A549 (cell line): ENCODE data around the gene ELF3. TPM values are rescaled to one million over a fixed set of nuclear protein-coding genes. Genes with fewer than 3 reads are reported as not detected.

ENCODE experiments used
- ATAC-seq, 2 experiments: fragments of 200-7000 bp in 1 of 2; fragments of >200 bp in 1 of 2; cut with Nextera tagmentation in 1 of 2; cut with Tn5 transposase in 1 of 2; 3 replicates each; pipeline versions ENCODE4 v1.8.0 to v1.9.1; 2018 to 2020; ENCODE audit warnings: mild to moderate bottlenecking in 1 of 2, moderate library complexity in 1 of 2
- CTCF ChIA-PET: fragments of 300-600 bp; sonication (Branson Sonifier 250); formaldehyde crosslinking; extraction: SDS; loops from one replicate; lab custom pipeline; 2021; ENCODE audit warnings: antibody characterized with exemption, inconsistent platforms; lab: Yijun Ruan, JAX
- POLR2A ChIA-PET: fragments of 350-600 bp; formaldehyde crosslinking; extraction: SDS; loops from one replicate; lab custom pipeline; 2021; ENCODE audit warnings: antibody characterized with exemption, inconsistent platforms; lab: Yijun Ruan, JAX
- DNase-seq, 2 experiments: peaks; one replicate each; pipeline versions ENCODE4 v3.0.0 to v3.0.0-alpha.2; 2011 to 2016; ENCODE audit warnings: low read depth in 1 of 2, low spot score in 1 of 2
- FAIRE-seq: peaks from 2 replicates; lab custom pipeline; 2011; peaks lifted over from hg19 to GRCh38; lab: Jason Lieb, UNC
- H3K27ac ChIP-seq, 2 experiments: fragments of >200 bp; sonication (Bioruptor Twin); formaldehyde crosslinking; 3 replicates each; pipeline ENCODE4 v1.5.1; 2016 to 2017
- H3K4me1 ChIP-seq: fragments of >200 bp; sonication (Bioruptor Twin); formaldehyde crosslinking; 3 replicates; pipeline ENCODE4 v1.6.1; 2016
- H3K4me2 ChIP-seq: fragments of >200 bp; sonication (Bioruptor Twin); formaldehyde crosslinking; 3 replicates; pipeline ENCODE4 v1.6.1; 2016
- H3K4me3 ChIP-seq: fragments of >200 bp; sonication (Bioruptor Twin); formaldehyde crosslinking; 3 replicates; pipeline ENCODE4 v1.5.1; 2016
- H3K9me3 ChIP-seq: fragments of >200 bp; sonication (Bioruptor Twin); formaldehyde crosslinking; 3 replicates; pipeline ENCODE4 v1.6.1; 2016
- CBX8 ChIP-seq: fragments of 200-600 bp; sonication (generic); IDR thresholded peaks from 2 replicates; pipeline ENCODE4 v1.6.1; 2016
- CHD2 ChIP-seq: fragments of 150-350 bp; IDR thresholded peaks from 2 replicates; pipeline ENCODE4 v1.6.1; 2014; ENCODE audit warnings: low read length; ENCODE audit not compliant: partially characterized antibody
- EP300 ChIP-seq, 2 experiments: fragments of >200 bp; sonication (Bioruptor Twin); formaldehyde crosslinking; IDR thresholded peaks; 2 replicates in 1 of 2; 3 replicates in 1 of 2; pipeline ENCODE4 v1.6.1; 2016 to 2017
- FOSL2 ChIP-seq, 2 experiments: fragments of 450-650 bp in 1 of 2; fragments of >200 bp in 1 of 2; sonication (Bioruptor Twin) in 1 of 2; formaldehyde crosslinking; IDR thresholded peaks; 2 replicates each; pipeline versions ENCODE4 v1.5.0 to v1.6.1; 2016 to 2020; ENCODE audit warnings: mild to moderate bottlenecking in 1 of 2, moderate library complexity in 1 of 2
- FOXS1 ChIP-seq: fragments of 250-450 bp; sonication (Bioruptor Pico); IDR thresholded peaks from 2 replicates; pipeline ENCODE4 v1.5.0; 2020; ENCODE audit warnings: mild to moderate bottlenecking, moderate library complexity
- HDAC2 ChIP-seq: fragments of 200-600 bp; sonication (generic); IDR thresholded peaks from 2 replicates; pipeline ENCODE4 v1.6.1; 2016
- HOXB13 ChIP-seq: fragments of 250-450 bp; sonication (Bioruptor Pico); IDR thresholded peaks from 2 replicates; pipeline ENCODE4 v1.5.0; 2020; ENCODE audit warnings: low read depth, mild to moderate bottlenecking, moderate library complexity
- JUNB ChIP-seq: fragments of >200 bp; sonication (Bioruptor Twin); formaldehyde crosslinking; IDR thresholded peaks from 2 replicates; pipeline ENCODE4 v1.6.1; 2016
- MAFK ChIP-seq: fragments of 450-650 bp; IDR thresholded peaks from 2 replicates; pipeline ENCODE4 v1.6.1; 2014; ENCODE audit not compliant: partially characterized antibody
- MAZ ChIP-seq: fragments of 150-350 bp; IDR thresholded peaks from 2 replicates; pipeline ENCODE4 v1.6.1; 2014; ENCODE audit warnings: antibody characterized with exemption, low read depth, low read length, borderline replicate concordance
- NR3C1 ChIP-seq: fragments of >200 bp; sonication (Bioruptor Twin); formaldehyde crosslinking; IDR thresholded peaks from 3 replicates; pipeline ENCODE4 v1.6.1; 2017
- POLR2AphosphoS2 ChIP-seq: conservative IDR thresholded peaks from 2 replicates; pipeline ENCODE4 v1.6.1; 2012; ENCODE audit warnings: low read length, improper control_type of control experiment, inconsistent platforms
- RARB ChIP-seq: fragments of 250-450 bp; sonication (Bioruptor Pico); IDR thresholded peaks from 2 replicates; pipeline ENCODE4 v1.8.0; 2021; ENCODE audit warnings: mild to moderate bottlenecking, moderate library complexity
- RFX5 ChIP-seq: fragments of 450-650 bp; IDR thresholded peaks from 2 replicates; pipeline ENCODE4 v1.7.1; 2014; ENCODE audit warnings: antibody characterized with exemption, mild to moderate bottlenecking, moderate library complexity
- RNF2 ChIP-seq: fragments of 200-600 bp; sonication (generic); IDR thresholded peaks from 2 replicates; pipeline ENCODE4 v1.6.1; 2016; ENCODE audit warnings: low read depth, mild to moderate bottlenecking, antibody characterized with exemption, moderate library complexity, borderline replicate concordance
- TP53 ChIP-seq: fragments of 250-450 bp; sonication (Bioruptor Pico); IDR thresholded peaks from 2 replicates; pipeline ENCODE4 v1.5.0; 2021; ENCODE audit warnings: mild to moderate bottlenecking, moderate library complexity
- ZC3H11A ChIP-seq: fragments of 450-650 bp; IDR thresholded peaks from 2 replicates; pipeline ENCODE4 v1.6.1; 2014; ENCODE audit warnings: antibody characterized with exemption, mild to moderate bottlenecking
- ZNF302 ChIP-seq: fragments of 250-450 bp; sonication (Bioruptor Pico); IDR thresholded peaks from 2 replicates; pipeline ENCODE4 v1.9.0; 2021; ENCODE audit warnings: inconsistent platforms, mild to moderate bottlenecking, moderate library complexity
- ZSCAN20 ChIP-seq: fragments of 250-450 bp; sonication (Bioruptor Pico); IDR thresholded peaks from 2 replicates; pipeline ENCODE4 v1.8.0; 2022; ENCODE audit warnings: mild to moderate bottlenecking, moderate library complexity
- WGBS: methylation state at CpG from one replicate; pipeline ENCODE4 v1.1.6; 2017; ENCODE audit errors: missing lambda C conversion rate; 5-methylcytosine and 5-hydroxymethylcytosine counted together
- polyA plus RNA-seq, 4 experiments: library from polyadenylated mRNA; depleted of rRNA in 3 of 4; stranded (reverse); fragments of >200 nt; fragmentation: RNase III in 1 of 4; extraction: RNeasy Plus Mini Kit Qiagen cat#74134 plus additional on column Dnase treatment in 1 of 4; gene quantifications; 2 replicates in 3 of 4; 3 replicates in 1 of 4; pipeline ENCODE4 v1.2.3, GENCODE V29; 2011 to 2017
- TF ChIP-seq, protein P1 (sequence below): IDR thresholded peaks from 2 replicates; pipeline ENCODE4 v1.6.1; 2012
- TF ChIP-seq, protein P2 (sequence below): IDR thresholded peaks from 2 replicates; pipeline ENCODE4 v1.6.1; 2012; ENCODE audit warnings: low read depth, borderline replicate concordance
- TF ChIP-seq, protein P3 (sequence below): fragments of >200 bp; sonication (Bioruptor Twin); formaldehyde crosslinking; IDR thresholded peaks from 3 replicates; pipeline ENCODE4 v1.6.1; 2016
- TF ChIP-seq, protein P4 (sequence below): fragments of 250-450 bp; sonication (Bioruptor Pico); IDR thresholded peaks from 2 replicates; pipeline ENCODE4 v1.5.0; 2020; ENCODE audit warnings: low read depth, mild to moderate bottlenecking, moderate library complexity
- TF ChIP-seq, protein P5 (sequence below): IDR thresholded peaks from 2 replicates; pipeline ENCODE4 v1.6.1; 2012

The ELF3 gene
- polyA plus RNA-seq, 2 of the 4 experiments (the other 2 are of a cell fraction) = 180 to 334 TPM

DNA sequence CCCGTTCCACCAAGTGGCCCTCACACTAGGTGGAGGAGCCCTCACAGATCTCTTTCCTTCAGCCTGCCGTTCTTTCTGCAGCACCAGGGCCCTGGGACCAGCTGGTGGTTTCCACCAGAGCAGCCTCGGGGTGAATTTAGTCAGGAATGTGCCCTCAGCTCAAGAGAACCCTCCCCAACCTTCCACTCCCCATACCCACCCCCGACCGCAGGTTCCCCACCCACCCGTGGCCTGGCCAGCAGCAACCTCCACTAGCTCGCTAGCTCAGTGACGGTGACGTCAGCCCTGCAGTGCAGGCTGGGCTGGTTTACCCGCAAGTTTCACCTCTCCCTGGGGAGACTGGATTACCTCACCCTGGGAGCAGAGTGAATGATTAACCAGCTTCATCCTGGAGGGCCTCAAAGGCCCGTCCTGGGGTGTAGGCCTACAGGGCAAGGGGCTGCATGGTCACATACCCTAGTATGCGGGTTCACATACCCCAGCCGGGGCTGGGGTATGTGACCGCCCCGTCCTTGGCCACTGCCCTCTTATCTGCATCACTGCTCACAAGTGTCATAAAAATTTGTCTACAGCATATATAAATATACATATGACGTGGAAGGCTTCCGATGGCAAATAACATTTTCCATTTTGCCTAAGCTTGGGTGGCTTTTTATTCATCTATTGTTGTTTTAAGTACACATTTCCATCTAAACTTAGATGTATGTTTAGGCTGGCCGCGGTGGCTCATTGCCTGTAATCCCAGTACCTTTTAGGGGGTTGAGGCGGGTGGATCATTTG lies 24.5 kb downstream of the ELF3 start (continued):
- TF ChIP-seq FOXS1 (CRISPR knock-in tag) (peak; percentile 83), RARB (CRISPR knock-in tag) (peak; percentile 97), FOSL2 (IDR thresholded peaks at IDR 0.05) (peak; percentile 80), FOSL2 (CRISPR knock-in tag; IDR thresholded peaks at IDR 0.05) (peak; percentile 91), MAZ (peak; percentile 47; the same call in 1 of the 2 replicates), EP300 (IDR thresholded peaks at IDR 0.05) (peak; percentile 96 to 98)

DNA sequence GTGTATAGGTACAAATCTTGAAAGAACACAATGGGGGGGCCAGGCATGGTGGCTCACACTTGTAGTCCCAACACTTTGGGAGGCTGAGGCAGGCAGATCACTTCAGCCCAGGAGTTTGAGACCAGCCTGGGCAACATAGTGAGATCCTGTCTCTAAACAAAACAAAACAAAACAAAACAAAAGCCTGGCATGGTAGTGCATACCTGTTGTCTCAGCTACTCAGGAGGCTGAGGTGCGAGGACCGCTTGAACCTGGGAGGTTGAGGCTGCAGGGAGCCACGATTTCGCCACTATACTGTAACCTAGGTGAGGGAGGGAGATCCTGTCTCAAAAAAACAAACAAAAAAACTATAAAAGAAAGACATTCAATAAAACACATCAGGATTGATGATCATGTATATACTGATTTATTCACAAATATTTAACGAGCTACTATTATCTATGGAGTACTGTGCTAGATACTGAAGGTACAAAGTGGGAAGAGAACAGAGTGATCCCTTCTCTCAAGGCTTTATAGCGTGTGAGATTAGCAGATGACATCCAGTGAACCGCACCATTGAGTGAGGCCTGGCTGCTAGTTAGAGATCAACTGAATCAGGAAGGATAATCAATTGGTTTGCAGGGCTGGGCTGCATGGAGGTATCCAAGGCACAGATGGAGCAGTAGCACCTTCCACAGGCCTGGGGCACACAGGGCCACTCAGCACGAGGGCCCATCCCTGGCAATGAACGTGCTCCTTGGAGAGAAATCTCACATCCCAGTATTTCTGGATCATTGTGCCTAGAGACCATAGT lies 26.4 kb downstream of the ELF3 start:
- no peak for DNase-seq
- no peak for FAIRE-seq
- Histone ChIP-seq H3K4me2 (no peak overlapping the region), H3K27ac (peak overlapping the region; percentile 97 to 99), H3K4me1 (peaks cover 42% of the 10 kb centered on the region), H3K9me3 (no peaks in the 10 kb centered on the region), H3K4me3 (no peak overlapping the region)
- TF ChIP-seq ZC3H11A (no peak), TP53 (CRISPR knock-in tag) (no peak), ZNF302 (no peak), NR3C1 (no peak), HOXB13 (CRISPR knock-in tag) (no peak), JUNB (no peak), RARB (CRISPR knock-in tag) (no peak), FOXS1 (CRISPR knock-in tag) (peak; percentile 59; the same call in 1 of the 2 replicates), CHD2 (no peak), CBX8 (no peak), ZSCAN20 (0 out of 2 replicates have a peak, but pooled peaks have one; percentile 4)
- TF ChIP-seq, protein P1, sequence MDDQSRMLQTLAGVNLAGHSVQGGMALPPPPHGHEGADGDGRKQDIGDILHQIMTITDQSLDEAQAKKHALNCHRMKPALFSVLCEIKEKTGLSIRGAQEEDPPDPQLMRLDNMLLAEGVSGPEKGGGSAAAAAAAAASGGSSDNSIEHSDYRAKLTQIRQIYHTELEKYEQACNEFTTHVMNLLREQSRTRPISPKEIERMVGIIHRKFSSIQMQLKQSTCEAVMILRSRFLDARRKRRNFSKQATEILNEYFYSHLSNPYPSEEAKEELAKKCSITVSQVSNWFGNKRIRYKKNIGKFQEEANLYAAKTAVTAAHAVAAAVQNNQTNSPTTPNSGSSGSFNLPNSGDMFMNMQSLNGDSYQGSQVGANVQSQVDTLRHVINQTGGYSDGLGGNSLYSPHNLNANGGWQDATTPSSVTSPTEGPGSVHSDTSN = no peak
- no peak for ATAC-seq
- 94% methylated on average over 9 of the region's 9 CpGs for WGBS
- ChIA-PET POLR2A (interaction anchor here (0.6 to 4.1 kb wide), 3 partner anchors 12 to 305 kb away, joined by 4 to 147 read pairs (median 8); partner anchors contain the start of gene ELF3), CTCF (interaction anchor here (0.6 to 3.0 kb wide), 5 partner anchors 20 to 74 kb away, joined by 3 to 8 read pairs (median 3); partner anchors contain the start of gene ELF3)

DNA sequence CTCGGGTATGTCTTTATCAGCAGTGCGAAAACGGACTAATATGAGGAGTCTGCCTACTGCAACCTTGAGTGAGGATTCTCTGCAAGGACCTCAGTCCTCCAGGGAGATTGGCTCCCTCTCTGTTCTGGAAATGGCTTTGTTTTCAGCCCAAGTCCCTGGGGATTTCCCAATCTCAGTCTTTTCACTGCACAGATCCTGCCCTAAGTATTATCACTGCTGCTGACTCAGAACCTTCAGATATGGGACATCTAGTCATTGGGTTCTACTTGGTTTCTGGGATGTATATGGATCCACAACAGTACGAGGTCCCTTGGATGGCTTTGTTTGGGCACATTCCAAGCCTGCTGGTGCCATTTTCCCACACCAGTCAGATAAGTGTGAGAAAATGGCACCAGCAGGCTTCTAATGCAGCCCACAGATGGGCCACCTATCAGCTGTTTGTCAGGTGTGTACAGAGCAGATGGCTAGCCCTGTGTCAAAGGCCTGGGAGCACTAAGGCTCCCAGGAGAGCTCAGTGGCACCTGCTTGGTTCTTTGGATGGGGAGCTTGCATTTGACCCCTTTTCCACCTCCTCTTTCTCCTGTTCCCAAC lies 27.4 kb downstream of the ELF3 start:
- TF ChIP-seq CHD2 (no peak), FOSL2 (IDR thresholded peaks at IDR 0.05) (no peak), FOSL2 (CRISPR knock-in tag; IDR thresholded peaks at IDR 0.05) (peak; percentile 39), HOXB13 (CRISPR knock-in tag) (0 out of 2 replicates have a peak, but pooled peaks have one; percentile 27)
- no peak for FAIRE-seq
- WGBS = 81% methylated on average over 4 of the region's 4 CpGs
- Histone ChIP-seq H3K4me2 (no peak overlapping the region), H3K27ac (peak overlapping the region; percentile 97 to 99), H3K4me1 (peaks cover 48% of the 10 kb centered on the region), H3K4me3 (no peak overlapping the region), H3K9me3 (no peaks in the 10 kb centered on the region)
- no peak for ATAC-seq
- CTCF ChIA-PET = interaction anchor here (1.1 to 1.8 kb wide), 4 partner anchors 20 to 71 kb away, joined by 3 to 5 read pairs (median 4); partner anchors contain the start of gene ELF3
- POLR2A ChIA-PET = no interaction called here
- DNase-seq = peak in 1 of 2 experiments; percentile 59

DNA sequence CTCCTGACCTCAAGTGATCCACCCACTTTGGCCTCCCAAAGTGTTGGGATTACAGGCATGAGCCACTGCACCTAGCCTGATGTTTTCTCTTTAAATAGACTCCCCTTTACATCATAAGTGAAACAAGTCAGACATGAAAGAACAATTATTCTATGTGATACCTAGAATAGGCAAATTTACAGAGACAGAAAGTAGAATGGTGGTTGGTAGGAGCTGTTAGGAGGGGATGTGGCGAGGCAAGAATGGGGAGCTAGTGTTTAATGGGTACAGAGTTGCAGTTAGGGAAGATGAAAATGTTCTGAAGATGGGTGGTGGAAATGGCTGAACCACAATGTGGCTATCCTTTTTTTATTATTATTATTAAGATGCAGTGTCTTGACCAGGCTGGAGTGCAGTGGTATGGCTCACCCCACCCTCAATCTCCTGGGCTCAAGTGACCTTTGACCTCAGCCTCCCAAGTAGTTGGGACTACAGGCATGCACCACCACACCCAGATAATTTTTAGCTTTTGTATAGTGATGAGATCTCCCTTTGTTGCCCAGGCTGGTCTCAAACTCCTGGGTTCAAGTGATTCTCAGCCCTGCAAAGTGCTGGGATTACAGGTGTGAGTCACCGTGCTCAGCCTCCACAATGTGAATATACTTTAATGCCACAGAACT lies 28.4 kb downstream of the ELF3 start:
- CTCF ChIA-PET = interaction anchor here (1.1 to 3.5 kb wide), 8 partner anchors 18 to 79 kb away, joined by 3 to 12 read pairs (median 3); partner anchors contain the start of gene ELF3
- FAIRE-seq = no peak
- no peak overlapping the region for H3K4me2 ChIP-seq
- WGBS = 98% methylated on average over 2 of the region's 2 CpGs
- ATAC-seq = no peak
- H3K9me3 ChIP-seq = no peaks in the 10 kb centered on the region
- DNase-seq = no peak
- no peak overlapping the region for H3K4me3 ChIP-seq
- POLR2A ChIA-PET = no interaction called here
- H3K27ac ChIP-seq = peak overlapping the region; percentile 3 to 97; a peak in 4 of 6 replicates
- H3K4me1 ChIP-seq = peaks cover 53% of the 10 kb centered on the region
- TF ChIP-seq, protein P2, sequence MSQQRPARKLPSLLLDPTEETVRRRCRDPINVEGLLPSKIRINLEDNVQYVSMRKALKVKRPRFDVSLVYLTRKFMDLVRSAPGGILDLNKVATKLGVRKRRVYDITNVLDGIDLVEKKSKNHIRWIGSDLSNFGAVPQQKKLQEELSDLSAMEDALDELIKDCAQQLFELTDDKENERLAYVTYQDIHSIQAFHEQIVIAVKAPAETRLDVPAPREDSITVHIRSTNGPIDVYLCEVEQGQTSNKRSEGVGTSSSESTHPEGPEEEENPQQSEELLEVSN = no peak
- TF ChIP-seq RNF2 = no peak
- TF ChIP-seq, protein P3, sequence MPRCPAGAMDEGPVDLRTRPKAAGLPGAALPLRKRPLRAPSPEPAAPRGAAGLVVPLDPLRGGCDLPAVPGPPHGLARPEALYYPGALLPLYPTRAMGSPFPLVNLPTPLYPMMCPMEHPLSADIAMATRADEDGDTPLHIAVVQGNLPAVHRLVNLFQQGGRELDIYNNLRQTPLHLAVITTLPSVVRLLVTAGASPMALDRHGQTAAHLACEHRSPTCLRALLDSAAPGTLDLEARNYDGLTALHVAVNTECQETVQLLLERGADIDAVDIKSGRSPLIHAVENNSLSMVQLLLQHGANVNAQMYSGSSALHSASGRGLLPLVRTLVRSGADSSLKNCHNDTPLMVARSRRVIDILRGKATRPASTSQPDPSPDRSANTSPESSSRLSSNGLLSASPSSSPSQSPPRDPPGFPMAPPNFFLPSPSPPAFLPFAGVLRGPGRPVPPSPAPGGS = no peak
- no peak for TF ChIP-seq HDAC2
- TF ChIP-seq POLR2AphosphoS2 = no peak
- no peak for TF ChIP-seq RFX5
- TF ChIP-seq, protein P4, sequence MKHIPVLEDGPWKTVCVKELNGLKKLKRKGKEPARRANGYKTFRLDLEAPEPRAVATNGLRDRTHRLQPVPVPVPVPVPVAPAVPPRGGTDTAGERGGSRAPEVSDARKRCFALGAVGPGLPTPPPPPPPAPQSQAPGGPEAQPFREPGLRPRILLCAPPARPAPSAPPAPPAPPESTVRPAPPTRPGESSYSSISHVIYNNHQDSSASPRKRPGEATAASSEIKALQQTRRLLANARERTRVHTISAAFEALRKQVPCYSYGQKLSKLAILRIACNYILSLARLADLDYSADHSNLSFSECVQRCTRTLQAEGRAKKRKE (CRISPR knock-in tag) = no peak
- TF ChIP-seq, protein P5, sequence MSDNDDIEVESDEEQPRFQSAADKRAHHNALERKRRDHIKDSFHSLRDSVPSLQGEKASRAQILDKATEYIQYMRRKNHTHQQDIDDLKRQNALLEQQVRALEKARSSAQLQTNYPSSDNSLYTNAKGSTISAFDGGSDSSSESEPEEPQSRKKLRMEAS = no peak
- TF ChIP-seq ZSCAN20 = no peak
- TF ChIP-seq MAFK = no peak
